CD4-positive, alpha-beta T cell treated with Interleukin-6 at 100 ng/mL for 8 hours (primary cell): ENCODE data around the gene IFIT3.

Experiments
- DNase-seq: peaks from one replicate; pipeline ENCODE4 v3.0.0-alpha.2; 2020; ENCODE audit warnings: mixed read lengths, low spot score

IFIT3 gene

DNA sequence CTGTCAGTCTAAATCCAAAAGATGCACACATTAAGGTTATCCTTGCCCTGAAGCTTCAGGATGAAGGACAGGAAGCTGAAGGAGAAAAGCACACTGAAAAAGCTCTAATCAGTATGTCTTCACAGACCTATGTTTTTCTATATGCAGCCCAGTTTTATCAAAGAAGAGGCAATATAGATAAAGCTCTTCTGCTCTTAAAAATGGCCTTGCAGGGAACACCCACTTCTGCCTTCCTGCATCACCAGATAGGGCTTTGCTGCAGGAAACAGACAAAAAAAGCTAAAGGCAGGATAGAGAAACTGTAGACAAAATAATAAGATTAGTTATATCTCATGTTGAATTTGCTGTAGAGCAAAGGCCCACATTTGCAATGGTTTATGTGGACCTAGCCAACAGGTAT, 35.1 kb downstream of the IFIT3 start:
- DNase-seq = no peak

DNA sequence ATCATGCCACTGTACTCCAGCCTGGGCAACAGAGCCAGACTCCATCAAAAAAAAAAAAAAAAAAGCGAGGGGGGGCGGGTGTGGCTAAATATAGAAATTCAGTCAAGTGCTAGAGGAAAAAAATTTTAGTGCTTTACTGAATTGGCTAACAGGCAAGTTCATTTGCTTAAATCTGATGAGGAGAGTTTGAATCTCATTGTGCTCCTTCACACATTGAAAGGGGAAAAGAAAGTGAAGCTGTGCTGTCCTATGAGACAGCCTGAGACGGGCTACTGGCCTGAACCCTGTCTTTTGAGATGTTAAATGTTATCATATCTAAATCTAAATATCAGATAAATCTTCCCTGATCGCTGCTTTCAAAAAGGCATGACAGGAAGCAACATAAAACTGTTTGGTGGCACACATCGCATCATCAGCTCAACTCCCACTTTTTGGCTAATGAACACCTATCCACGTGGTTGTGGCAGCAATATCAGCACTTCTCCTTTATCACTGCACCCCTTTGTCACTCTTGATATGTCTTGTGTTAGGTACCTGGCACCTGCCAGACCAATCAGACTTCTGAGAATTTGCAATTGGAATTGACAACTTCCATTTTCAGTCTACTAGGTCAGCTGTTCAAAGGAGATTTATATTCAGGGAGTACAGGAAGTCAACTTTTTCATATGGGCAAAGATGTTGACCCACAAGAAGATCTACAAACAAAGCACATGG, 36.1 kb downstream of the IFIT3 start:
- no peak for DNase-seq

DNA sequence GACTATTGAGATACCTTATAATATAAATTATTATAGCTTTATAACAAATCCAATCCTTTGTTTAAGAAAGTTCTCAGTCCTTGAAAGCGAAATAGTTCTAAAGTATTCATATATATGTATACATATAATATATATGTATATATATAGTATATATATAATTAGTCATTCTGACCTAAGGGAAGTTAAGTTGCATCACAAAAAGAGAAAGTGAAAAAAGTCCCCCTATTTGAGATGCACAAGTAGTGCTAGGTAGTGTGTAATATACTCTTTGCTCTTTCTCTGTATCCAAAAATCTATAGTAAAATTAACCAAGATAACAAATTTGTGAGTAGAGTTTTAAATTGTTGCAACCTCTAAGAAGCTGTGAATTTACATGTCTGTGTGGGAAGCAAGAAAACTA, 36.7 kb downstream of the IFIT3 start:
- no peak for DNase-seq

DNA sequence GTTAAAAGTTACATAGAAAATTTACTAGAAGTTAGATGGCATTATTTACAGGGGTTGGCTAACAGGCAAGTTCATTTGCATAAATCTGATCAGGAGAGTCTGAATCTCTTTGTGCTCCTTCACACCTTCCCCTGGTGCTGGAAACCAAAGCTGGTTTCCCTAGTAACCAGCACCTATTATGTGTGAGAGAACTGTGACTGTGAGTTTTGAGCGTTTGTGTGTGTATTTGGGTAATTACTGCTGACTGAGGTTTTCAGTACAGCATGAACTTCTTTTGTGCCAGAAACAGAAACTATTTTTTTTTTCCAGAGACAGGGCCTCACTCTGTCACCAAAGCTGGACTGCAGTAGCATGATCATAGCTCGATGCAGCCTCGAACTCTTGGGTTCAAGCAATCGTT, 39.7 kb downstream of the IFIT3 start:
- DNase-seq = peak; percentile 25

DNA sequence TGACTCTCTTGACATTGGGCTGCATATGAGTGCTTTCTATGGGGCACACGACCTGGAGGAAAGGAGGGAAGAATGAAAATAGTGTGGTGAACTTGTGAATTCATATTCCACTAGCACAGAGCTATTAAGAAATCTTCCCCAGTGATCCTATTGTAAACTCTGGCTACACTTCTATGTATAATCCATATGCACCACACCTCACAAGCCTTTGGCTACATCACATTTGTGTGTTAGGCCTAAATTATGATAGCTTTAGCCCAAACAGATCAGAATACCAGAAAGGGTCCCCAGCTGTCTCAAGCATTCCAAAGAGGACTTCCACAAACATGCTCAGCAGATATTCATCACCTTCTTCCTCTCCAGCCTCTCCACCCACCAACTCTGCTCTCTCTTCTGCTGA, 40.3 kb downstream of the IFIT3 start:
- DNase-seq = no peak

DNA sequence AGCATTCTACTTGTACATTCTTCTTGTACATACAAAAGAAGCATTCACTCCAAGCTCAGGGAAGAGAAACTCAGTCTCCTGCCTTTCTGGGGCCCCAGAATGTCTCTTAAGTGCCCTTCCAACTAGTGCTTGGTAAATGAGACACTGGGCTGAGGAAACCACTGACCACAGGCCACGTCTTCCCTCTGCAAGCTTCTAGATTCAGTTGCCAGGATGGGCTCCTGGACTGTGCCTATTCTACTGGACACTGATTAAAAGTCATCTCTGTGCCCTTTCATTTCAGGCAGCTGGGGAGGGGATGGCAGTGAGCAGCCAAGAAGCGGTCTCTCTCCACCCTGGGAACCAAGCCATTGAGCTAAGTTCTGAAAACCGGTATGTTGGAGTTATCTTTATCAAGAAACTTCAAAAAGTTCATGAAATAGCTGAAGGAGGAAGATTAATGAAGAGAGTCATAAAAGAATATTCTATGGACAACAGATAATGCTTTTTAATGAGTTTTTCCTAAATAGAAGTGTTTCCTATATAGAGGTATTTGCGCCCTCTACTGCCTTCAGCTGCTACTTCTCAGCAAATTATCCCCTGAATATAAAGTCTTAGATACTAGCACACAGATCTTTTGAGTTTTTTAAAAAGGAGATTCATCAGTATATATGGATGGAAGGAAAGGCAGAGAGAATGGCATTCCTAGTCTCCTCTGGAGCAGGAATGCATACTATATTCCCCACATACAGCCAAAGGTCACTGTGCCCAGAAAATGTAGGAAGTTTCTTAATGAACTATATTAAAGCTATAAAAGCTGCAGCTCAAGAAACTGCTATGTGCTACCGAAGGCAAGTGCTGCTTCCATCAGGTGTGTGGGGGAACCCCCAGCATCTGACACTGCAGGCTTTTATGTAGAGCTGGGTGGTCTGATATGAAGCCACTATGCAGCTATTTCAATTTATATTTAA, 41.6 kb downstream of the IFIT3 start:
- DNase-seq = peak; percentile 20

DNA sequence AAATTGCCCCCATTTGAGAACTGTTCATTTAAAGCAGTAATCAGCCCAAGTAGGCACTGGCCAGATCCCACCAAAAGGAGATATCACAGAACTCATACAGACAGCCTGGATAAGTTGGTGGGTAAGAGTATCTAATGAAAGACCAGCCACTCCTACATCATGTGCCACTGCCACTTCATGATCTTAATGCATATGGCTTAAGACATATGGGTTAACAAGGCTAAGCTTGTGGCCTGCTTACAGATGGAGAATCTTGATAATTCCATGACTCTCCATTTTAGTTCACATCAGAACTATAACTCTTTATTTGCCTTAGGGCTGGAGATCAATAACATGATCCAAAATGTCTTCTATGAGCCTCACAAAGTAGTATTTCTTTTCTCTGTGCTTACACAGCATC, 43.3 kb downstream of the IFIT3 start:
- no peak for DNase-seq

DNA sequence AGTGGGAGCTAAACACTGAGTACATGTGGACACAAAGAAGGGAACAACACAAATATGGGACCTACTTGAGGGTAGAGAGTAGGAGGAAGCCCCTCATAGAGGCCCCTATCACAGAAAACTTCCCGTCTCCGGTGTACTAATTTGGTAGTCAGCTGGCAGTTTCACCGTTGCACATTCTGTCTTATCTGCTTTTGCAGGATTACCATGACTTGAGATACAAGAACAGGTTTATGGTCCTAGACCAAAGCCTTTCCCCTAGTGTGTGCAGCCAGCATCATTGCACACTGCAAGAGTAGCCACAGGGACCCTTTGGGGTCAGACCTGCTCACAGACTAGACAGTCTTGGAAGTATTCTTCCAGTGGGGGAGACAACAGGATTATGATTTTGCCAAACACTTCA, 44.2 kb downstream of the IFIT3 start:
- DNase-seq = no peak

DNA sequence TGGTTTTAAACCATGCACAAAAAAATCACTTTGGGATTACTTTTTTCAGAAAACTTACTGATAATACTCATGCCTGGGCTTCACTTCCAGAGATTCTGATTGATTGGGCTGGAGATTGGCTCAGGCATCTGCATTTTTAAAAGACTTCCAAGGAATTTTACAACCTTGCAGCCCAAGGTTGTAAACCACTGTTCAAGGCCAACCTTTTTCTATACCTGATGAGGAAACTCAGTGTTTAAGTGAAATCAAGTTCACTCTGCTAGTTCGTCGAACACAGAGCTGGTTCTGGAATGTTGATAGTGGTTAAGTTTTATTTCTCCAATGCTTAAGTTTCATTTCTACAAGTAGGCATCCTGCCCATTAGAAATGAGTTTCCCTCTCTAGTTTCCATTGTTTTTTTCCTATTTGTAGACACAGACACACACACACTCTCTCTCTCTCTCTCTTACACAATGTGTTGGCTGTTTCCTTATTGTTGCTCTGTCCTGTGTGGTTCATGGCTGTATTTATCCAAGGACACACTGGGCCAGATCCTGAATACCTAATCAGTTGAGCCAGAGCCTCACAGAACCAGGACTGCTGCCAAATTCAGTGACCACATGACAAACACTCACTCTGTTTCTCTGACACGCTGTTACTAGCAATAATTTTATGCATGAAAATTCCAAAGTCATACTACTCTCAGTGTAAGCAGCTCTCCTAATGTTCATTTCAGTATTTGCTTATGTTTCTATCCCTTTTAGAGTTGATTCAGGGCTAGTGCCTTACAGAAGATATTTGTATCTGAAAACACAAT, 46.3 kb downstream of the IFIT3 start:
- no peak for DNase-seq

DNA sequence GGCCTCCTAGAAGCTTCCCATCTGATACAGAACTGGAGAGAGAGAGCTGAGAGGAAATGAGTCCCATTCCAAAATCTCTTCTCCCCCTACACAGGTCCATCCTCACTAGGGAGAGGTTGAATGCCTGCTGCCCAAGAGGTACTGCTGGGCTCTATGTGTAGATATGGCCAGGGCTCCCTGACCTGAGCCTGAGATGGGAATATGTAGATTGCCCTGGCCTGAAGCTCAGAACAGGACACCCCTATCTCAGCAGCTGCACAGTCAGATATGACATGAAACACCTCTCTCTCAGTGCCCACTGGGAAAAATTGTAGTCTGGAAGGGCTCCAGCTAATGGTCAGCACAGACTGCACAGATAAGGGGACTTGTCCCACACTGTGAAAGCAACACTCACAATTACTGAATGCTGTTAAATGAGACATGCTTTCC, 46.9 kb downstream of the IFIT3 start:
- no peak for DNase-seq

DNA sequence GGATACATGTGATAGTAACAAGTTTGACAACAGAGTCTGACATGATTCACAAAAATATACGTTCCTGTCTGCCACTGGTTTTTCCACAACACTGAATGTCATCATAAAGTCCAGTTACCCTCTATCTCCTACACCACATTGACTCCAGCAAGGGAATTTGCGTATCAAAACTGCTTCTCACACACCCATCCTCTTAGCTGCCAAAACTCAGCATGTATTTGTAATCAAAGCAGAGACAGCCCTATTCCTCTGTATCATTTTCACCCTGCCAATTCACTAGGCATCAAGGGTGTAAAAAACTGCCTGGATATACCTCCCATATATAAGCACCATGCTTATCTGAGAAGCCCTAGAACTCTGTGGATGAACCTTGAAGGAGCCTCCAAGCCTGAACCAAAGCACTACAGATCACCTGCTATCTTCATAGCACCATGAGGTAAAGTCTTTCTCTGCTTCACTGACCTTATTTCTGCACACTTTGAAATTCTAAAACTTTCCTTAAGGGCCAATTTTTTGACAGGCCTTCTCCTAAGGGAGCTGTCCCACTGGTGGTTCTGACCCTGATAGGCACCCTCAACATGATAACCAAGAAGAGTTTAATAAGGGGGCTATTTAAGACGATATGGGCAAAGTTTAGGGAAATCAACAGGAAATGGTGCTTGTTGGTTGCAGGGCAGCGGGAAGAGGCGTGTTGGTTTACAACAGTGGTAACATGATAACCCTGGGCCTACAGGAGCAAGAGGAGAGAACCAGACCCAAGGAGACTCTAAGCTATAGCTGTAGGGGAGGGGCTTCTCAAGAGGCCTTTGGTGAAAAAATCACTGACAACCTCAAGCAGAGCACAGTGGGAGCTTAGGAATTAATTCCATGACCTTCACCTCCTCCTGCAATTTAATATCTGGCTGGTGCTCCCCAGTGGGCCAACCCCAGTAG, 50.2 kb downstream of the IFIT3 start, which contains the start of gene IFIT1B:
Gene IFIT1B, plus strand, starts transcription at position 352 of the 933 bp plus-strand sequence. Its CDS starts 80 bp downstream, at position 432.
- DNase-seq = no peak

DNA sequence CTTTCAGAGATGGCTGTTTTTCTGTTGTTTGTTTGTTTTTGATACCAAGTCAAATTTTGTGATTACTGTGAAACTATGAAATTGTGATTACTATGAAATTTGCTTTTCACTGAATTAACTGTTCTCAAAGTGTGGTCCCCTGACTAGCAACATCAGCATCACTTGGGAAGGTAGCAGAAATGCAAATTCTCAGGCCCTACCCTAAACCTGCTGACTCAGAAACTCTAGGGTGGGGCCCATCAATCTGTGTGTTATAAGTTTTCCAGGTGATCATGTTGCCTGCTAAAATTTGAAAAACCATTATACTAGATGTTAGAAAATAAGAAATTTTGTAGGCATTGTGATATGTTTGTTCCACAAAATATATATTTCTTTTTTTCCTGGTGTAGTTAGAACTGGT, 51.3 kb downstream of the IFIT3 start:
- DNase-seq = no peak

DNA sequence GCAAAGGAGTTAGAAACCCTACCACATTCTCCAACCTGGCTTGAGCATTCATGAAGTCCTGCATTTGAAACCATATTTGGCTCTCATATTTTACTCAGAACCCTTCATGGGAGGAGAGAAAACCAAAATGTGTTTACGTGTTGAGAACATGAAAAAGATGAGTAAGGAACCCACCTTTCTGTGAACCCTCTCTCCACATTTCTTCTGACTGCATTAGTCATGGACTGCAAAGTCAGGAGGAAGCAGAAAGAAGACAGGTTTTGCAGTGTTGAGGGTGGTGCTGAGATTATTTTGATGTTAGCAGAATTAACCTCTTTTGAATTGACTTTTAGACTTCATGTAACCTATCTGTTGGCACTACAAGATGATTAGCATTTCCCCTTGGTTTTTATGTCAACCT, 55.0 kb downstream of the IFIT3 start:
- DNase-seq = no peak

DNA sequence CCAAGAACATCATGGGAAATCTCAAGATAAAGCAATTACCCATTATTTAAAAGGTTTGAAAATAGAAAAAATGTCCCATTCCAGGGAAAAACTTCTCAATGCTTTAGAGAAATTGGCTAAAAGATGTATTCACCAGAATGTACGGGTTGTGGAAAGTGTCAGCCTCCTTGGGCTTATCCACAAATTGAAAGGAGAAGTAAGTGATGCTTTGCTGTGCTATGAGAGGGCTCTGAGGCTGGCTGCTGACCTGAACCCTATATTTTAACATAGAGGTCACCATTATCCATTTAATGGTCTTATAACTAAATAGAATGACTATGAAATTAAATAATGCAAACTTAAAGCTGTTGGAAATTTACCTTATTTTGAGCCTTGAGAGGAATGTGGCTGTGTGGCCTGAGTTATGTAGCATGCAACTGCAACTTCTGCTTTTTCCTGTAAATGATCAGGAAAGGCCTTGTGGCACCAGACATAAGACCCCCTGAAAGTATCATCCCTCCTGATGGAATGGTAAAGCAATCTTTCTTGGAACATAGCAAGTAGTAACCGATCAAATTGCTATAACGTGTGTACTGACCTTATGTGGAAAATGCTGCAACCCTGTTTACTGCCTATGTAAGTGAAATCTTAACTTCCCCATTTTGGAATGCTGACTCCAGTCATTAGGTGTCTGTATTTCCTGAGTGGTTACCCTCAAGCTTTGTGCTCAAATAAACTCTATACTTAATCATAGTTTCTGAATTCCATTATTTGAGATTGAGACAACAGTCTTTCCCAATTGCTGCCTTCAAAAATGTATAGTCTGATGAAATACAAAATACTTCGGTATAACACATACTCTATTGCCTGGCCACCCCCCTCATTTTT, 56.9 kb downstream of the IFIT3 start:
- no peak for DNase-seq

DNA sequence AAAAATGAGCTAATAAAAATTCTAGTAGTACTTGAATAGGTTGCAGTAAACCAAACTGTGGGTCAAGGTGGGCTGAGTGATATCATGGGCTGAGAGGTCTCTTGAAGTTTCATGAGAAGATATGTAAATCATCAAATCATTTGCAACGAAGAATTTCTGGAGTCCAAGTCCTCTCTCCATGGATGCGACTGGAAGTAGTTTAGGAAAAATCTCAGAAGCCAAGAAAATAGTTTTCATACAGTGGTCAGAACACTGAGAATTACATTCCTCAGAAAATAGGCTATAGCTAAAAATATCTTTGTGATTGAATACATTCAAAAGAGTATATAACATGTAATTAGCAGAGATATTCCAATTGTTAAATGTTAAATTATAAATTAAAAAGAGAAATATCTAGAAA, 61.0 kb downstream of the IFIT3 start:
- no peak for DNase-seq

DNA sequence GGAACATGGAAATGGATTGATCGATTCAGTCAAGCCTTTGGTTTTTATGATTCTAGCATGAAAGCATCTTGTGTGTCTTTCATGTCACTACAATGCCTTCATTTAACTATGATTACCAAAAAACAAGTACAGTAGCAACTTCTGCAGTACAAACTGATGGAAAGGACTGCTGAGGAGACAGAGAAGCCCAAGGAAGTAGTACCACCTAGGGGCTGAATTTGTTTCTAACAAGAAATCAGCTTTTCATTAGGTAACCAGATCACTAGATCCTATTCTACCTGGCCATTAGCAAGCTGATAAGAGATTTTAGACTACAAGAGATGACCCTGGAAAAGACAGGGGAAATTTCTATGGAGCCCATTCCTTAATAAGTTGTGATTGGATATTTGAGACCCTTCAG, 61.5 kb downstream of the IFIT3 start:
- DNase-seq = peak; percentile 26
